ENCODE results near the gene DALRD3. TPM values are rescaled to one million over a fixed set of nuclear protein-coding genes. Genes with fewer than 3 reads are reported as not detected.
A peak's percentile ranks its signal among the peaks of the same experiment; 100 is the strongest.

Gene DALRD3
- polyA plus RNA-seq, 1 experiment, result 42.4 TPM

- POLR2A ChIA-PET, result no interaction called here
- no peak for TF ChIP-seq CTCF (IDR thresholded peaks at IDR 0.05; ENCODE audit: low read depth, low read length)
- no peak for DNase-seq (ENCODE audit: low read depth, low spot score)
- H3K27me3 ChIP-seq (ENCODE audit: control insufficient read depth, insufficient read depth, low read length), result no peaks in the 10 kb centered on the region
- no peaks in the 10 kb centered on the region for H3K9me3 ChIP-seq (ENCODE audit: control insufficient read depth, insufficient read depth, low read length)
- H3K27ac ChIP-seq (ENCODE audit: low read depth, low read length), result no peak overlapping the region
- CTCF ChIA-PET, result interaction anchor here (2.8 kb wide), 1 partner anchor 14 kb away, joined by 12 read pairs; no protein-coding TSS in a partner anchor
- H3K4me3 ChIP-seq (ENCODE audit: low read depth, low read length), result no peak overlapping the region
Observed at GRCh38 chr3:48974076-48974864, 44.1 kb downstream of the DALRD3 start.

- DNase-seq (ENCODE audit: low read depth, low spot score), result no peak
- CTCF ChIA-PET, result interaction anchor here (0.8 to 1.0 kb wide), 2 partner anchors 19 kb away, joined by 3 to 4 read pairs; no protein-coding TSS in a partner anchor
Observed at GRCh38 chr3:48970586-48970985, 47.8 kb downstream of the DALRD3 start.

GRCh38 chr3:48966876-48967361 is 51.5 kb downstream of the DALRD3 start:
- Histone ChIP-seq H3K4me3 (ENCODE audit: low read depth, low read length) (no peak overlapping the region), H3K27ac (ENCODE audit: low read depth, low read length) (peak overlapping the region; percentile 31), H3K9me3 (ENCODE audit: control insufficient read depth, insufficient read depth, low read length) (no peaks in the 10 kb centered on the region), H3K27me3 (ENCODE audit: control insufficient read depth, insufficient read depth, low read length) (no peaks in the 10 kb centered on the region)
- DNase-seq (ENCODE audit: low read depth, low spot score), result no peak
- no peak for TF ChIP-seq CTCF (IDR thresholded peaks at IDR 0.05; ENCODE audit: low read depth, low read length)
- ChIA-PET CTCF (no interaction called here), POLR2A (no interaction called here)

More at GRCh38 chr3:48970586-48970985, 47.8 kb downstream of the DALRD3 start:
- no peak for TF ChIP-seq CTCF (IDR thresholded peaks at IDR 0.05; ENCODE audit: low read depth, low read length)
- Histone ChIP-seq H3K27me3 (ENCODE audit: control insufficient read depth, insufficient read depth, low read length) (no peaks in the 10 kb centered on the region), H3K4me3 (ENCODE audit: low read depth, low read length) (no peak overlapping the region), H3K27ac (ENCODE audit: low read depth, low read length) (no peak overlapping the region), H3K9me3 (ENCODE audit: control insufficient read depth, insufficient read depth, low read length) (no peaks in the 10 kb centered on the region)
- POLR2A ChIA-PET, result no interaction called here

- no peak overlapping the region for H3K4me3 ChIP-seq (ENCODE audit: low read depth, low read length)
- H3K27me3 ChIP-seq (ENCODE audit: control insufficient read depth, insufficient read depth, low read length), result no peaks in the 10 kb centered on the region
- POLR2A ChIA-PET, result no interaction called here
- CTCF ChIA-PET, result no interaction called here
- H3K27ac ChIP-seq (ENCODE audit: low read depth, low read length), result peak overlapping the region; percentile 31
- no peak for TF ChIP-seq CTCF (IDR thresholded peaks at IDR 0.05; ENCODE audit: low read depth, low read length)
- DNase-seq (ENCODE audit: low read depth, low spot score), result no peak
- no peaks in the 10 kb centered on the region for H3K9me3 ChIP-seq (ENCODE audit: control insufficient read depth, insufficient read depth, low read length)
Observed at GRCh38 chr3:48966367-48966766, 52.0 kb downstream of the DALRD3 start.

Small RNA genes lying within 50 kb of the gene (small RNA-seq; reads per million reads assigned to genes)
- gene MIR191 (ENCODE audit: insufficient read length, low read depth), result 10,183 reads per million, percentile 99 among the genes with 10 or more reads in this experiment
- 3,827 reads per million, percentile 98 among the genes with 10 or more reads in this experiment for gene MIR425 (ENCODE audit: insufficient read length, low read depth)

Other genes with a start within 250 kb of the DALRD3 start
- 19.6 and 20.7 TPM in 2 replicates for gene PRKAR2A, start 170.7 kb downstream of the DALRD3 start, polyA plus RNA-seq (2011; rRNA removed)
- gene SLC25A20, start 119.7 kb downstream of the DALRD3 start, polyA plus RNA-seq (2011; rRNA removed), result 26.6 and 30.0 TPM in 2 replicates
- 77.2 and 77.5 TPM in 2 replicates for gene ARIH2, start 99.7 kb downstream of the DALRD3 start, polyA plus RNA-seq (2011; rRNA removed)
- gene P4HTM, start 28.3 kb downstream of the DALRD3 start, polyA plus RNA-seq (2011; rRNA removed), result 18.2 and 22.5 TPM in 2 replicates
- gene WDR6, start 11.2 kb downstream of the DALRD3 start, polyA plus RNA-seq (2011; rRNA removed), result 101 and 117 TPM in 2 replicates
- gene NDUFAF3, start 3.5 kb upstream of the DALRD3 start, polyA plus RNA-seq (2011; rRNA removed), result 47.0 and 69.2 TPM in 2 replicates
- gene IMPDH2, start 10.8 kb upstream of the DALRD3 start, polyA plus RNA-seq (2011; rRNA removed), result 268 and 284 TPM in 2 replicates
- 68.6 and 69.7 TPM in 2 replicates for gene QRICH1, start 75.5 kb upstream of the DALRD3 start, polyA plus RNA-seq (2011; rRNA removed)
- gene QARS1, start 86.2 kb upstream of the DALRD3 start, polyA plus RNA-seq (2011; rRNA removed), result 209 and 305 TPM in 2 replicates
- gene USP19, start 102.2 kb upstream of the DALRD3 start, polyA plus RNA-seq (2011; rRNA removed), result 33.3 and 37.7 TPM in 2 replicates
- gene LAMB2, start 114.5 kb upstream of the DALRD3 start, polyA plus RNA-seq (2011; rRNA removed), result 470 and 674 TPM in 2 replicates
- gene CCDC71, start 147.8 kb upstream of the DALRD3 start, polyA plus RNA-seq (2011; rRNA removed), result 19.6 and 27.7 TPM in 2 replicates
- 20.7 and 21.2 TPM in 2 replicates for gene KLHDC8B, start 153.0 kb upstream of the DALRD3 start, polyA plus RNA-seq (2011; rRNA removed)